Dedifferentiated amniotic fluid mesenchymal stem cell (primary cell): Measurements from ENCODE around the gene TIMM17A.
A peak's percentile ranks its signal among the peaks of the same experiment; 100 is the strongest.

Experiments used
- DNase-seq: peaks from one replicate; pipeline ENCODE4 v3.0.0-alpha.2; 2016; ENCODE audit errors: extremely low spot score

The TIMM17A gene

DNA sequence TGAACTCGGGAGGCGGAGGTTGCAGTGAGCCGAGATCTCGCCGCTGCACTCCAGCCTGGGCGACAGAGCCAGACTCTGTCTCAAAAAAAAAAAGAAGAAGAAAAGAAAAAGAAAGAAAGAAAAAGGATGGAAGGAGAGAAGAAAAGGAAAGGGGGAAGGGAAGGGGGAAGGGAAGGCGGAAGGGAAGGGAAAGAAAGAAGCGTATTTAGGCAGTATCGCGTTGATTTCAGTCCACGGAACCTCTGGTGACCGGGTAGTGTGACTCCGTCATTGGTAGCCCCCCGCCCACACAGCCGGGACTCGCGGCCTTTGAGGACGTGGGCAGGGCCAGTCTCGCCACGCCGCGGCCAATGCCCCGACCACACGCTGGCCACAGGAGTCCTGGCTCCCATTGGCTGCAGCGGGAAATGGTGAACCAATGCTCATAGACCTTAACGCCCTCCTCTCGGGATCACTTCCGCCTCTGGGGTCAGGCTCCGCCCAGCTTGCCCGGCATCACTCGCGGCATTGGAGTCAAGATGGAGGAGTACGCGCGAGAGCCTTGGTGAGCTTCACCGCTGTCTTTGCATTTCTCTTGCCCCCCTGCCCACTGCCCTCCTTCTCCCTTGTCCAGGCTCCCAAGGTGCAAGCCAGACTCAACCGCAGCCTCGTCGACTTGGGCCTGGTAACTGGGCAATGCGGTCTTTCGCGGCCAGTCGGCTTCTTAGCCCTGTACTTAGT is at the start of gene TIMM17A:
TSS of gene TIMM17A (plus strand) at position 495 of the 720 bp plus-strand sequence. CDS start at position 519, 24 bp downstream.
- DNase-seq: peak; percentile 99

- DNase-seq: no peak
These were observed 49.0 kb upstream of the TIMM17A start for GRCh38 chr1:201906336-201906735.

GRCh38 chr1:201907621-201908020 is 47.7 kb upstream of the TIMM17A start:
- no peak for DNase-seq

DNA sequence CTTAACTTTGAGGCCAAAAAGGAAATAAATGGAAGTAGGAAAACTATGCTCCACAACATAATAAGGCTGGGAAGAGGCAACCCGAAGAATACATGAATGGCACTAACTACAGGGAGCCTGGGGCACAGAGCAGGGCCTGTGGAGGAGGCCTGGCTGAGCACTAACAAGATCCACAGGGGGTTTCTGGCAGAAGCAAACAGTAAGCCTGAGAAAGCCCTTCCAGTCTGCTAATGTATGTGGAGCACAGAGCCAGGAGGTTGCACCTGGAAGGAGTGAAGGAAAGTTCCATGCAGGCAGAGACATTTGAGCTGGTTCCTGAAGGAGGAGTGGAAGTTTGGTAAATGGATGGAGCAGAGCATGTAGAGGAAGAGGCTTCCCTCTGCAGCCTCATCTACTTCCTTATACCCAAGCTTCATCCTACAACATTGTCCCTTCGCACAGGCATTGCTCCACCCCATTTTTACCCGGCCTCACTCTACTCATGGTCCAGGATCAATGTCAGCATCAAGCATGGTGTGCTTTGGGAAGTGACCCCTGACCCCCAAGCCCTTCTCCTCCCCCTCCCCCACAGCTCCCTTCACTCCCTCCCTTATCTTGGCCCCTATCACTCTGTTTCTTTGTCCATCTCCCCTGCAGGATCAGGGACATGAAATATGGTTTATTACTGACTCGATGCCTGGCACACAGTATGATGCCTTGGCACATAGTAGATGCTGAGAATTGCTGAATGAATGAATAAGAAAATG is 43.3 kb upstream of the TIMM17A start:
- DNase-seq: no peak

DNA sequence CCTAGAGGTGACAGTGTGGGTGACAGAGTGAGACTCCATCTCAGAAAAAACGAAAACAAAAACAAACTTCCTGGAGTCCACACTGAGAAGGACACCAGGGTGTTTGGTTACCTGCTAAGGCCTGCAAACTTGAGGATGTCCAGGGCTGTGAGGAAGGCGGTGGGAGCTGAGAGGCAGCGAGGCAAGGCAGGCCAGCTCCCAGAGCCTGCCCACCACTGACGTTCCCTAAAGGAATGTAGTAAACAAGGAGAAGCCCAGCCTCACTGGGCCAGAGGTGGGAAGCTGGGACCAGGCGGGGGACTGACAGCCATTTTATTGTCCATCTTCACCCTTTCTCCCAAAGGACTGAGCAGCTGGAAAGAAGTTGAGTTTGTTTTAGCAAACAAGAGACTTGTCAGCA is 42.5 kb upstream of the TIMM17A start:
- DNase-seq: no peak

DNA sequence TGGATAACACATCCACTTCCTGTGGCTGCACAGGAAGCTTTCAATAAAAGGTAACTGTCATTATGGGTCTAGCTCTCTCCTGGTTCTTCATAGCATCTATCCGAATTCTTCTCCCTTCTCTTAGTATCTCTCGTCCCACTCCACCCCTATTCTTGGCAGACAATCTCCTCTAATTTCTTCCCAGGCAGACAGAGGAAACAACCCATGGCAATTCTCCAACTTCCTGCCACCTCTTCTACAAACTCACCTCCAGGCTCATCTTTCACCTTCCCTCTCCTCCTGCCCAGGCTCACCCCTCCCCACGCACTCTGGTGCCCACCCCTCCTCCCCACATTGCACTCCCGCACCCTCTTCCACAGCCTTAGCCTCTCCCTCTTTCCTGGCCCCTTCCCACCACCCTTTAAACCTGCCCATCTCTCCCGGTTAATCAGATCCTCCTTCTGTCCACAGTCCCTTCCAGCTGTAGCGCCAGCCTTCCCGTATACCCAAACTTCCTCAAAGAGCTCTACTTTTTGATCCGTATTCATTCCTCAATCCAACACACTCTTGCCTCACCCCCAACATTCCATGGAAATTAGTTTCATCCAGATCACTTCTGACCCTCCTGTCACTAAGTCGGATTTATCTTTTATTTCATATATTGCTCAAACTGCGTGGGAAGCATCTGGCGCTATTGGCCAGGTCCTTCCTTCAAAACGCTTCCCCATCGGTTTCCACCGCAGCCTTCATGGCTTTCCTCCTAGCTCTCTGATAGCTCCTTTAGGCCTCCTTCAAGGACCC is 40.7 kb upstream of the TIMM17A start:
- no peak for DNase-seq

DNA sequence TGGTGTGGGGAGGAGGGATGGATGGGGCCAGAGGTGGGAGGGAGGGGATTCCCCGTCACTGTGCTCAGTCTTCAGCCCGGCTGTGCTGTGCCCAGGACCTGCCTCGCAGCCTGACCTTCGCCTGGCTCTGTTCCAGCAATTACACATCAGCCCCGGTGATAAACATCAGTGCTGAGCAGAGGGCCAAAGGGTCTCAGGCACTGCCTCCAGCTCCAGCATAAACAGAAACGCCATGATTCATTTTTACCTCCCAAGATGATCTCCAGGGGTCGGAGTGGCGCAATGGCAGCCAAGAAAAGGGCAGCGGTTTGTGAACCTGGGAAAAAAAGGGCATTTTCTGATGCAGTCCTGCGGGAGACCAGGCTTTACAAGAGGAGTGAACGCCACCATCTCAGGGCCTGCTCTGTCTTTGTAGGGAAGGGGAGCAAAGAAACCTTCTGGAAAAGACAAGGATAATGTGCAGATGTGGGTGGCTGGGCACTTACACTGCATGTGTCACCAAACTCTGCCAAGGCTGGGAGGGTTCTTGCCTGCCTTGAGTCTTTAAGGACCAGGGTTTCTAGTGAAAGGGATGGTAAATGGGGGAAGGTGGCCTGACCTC is 38.6 kb upstream of the TIMM17A start:
- DNase-seq: peak; percentile 40

GRCh38 chr1:201917362-201918033 is 37.8 kb upstream of the TIMM17A start:
- peak; percentile 50 for DNase-seq

DNA sequence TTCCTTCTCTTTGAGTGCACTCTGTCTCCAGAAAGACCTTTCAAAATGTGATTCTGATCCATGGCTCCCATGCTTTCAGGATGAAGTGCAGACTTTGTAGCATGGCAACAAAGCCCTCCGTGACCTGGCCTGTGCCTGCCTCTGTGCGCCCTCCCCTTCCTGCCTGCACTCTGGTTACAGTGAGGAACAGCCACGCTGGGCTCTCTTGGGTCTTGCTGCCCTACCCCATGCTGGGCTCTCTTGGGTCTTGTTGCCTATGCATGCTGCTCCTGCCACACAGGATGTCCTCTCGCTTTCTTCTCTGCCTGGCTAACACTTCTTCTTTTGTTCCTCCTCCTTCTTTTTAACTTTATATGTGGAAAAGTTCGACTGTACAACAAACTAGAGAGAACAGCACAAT is 37.0 kb upstream of the TIMM17A start:
- no peak for DNase-seq

- DNase-seq: no peak
These were observed 33.2 kb upstream of the TIMM17A start for GRCh38 chr1:201921952-201922558.

DNA sequence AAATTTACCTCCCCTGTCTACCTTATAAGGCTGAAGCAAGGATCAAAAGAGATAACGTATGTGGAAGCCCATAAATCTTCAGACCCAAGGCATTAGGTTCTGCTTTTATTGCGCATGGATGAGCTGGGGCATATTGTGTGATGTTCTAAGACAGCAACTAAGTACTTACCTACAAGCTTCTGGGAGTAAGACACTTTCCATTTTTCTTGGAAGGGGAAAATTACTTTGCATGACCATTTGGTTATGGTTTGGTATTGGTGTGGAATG is 30.1 kb upstream of the TIMM17A start:
- no peak for DNase-seq

DNA sequence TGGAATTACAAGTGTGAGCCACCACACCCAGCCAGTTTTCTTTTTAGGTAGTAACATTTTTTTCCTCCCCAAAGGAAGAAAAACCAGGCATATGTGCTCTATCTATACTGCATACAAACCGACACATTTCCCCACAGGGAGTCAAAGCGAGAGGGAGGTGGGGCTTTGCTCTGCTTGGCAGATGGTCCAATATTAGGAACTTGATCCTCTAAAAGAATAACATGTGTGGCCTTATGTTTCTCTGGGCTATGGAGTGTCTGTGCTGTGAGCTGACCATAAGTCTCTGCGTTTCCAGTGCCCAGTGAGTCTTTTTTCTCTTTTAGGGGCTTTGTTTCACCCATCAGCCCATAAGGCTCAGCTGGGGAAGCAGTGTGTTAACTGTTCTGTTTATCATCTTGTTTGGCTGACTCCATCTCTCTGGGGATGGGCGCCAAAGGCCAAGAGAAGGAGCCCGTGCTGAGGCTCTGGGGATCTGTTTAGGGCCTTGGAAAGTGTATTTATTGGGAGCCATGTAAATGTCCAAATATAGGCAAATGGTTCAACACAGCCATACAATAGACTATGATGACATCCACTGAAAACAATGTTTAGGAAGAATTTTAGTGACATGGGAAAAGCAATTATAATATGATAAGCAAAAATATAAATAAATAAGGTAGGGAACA is 29.2 kb upstream of the TIMM17A start:
- DNase-seq: no peak

GRCh38 chr1:201928266-201928665 is 27.0 kb upstream of the TIMM17A start:
- no peak for DNase-seq

DNA sequence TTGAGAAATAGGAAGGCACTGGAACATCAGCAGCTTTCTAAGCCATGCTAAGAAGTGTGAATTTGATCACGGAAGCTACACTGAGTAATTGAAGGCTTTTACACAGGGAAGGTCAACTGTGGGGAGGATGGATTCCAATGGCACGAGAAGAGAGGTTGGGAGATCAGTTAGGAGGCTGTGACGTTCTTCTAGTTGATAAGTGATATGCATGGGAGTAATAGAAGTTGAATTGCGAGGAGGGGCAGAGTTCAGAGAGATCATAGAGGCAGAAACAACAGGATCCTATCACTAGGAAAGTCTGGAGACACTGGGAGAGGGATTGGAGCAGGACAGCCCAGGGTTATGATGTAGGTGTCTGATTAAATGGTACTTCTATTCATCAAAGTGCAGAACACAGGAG is 25.2 kb upstream of the TIMM17A start:
- DNase-seq: no peak

DNA sequence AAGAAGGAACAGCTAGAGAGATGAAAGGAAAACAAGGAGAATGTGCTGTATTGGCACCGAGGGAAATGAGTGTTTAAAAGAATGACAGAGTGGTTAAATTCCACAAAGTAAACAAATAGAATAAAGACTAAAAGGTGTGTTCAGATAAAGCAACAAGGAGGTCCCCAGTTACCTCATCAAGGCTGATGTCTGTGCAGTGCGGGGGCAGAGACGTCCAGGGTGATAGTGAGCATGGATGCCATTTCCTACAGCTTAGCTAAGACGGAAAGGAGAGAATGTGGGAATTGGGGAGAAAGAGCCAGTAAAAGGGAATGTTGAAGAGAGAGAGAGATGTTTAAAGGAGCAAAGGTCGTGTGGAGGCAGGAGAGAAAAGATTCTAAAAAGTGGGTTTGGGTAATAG is 24.5 kb upstream of the TIMM17A start:
- no peak for DNase-seq

GRCh38 chr1:201933840-201934430 is 21.4 kb upstream of the TIMM17A start:
- no peak for DNase-seq

- DNase-seq: peak; percentile 47
These were observed 17.6 kb upstream of the TIMM17A start for GRCh38 chr1:201937624-201938213.

GRCh38 chr1:201938440-201939035 is 16.8 kb upstream of the TIMM17A start:
- DNase-seq: no peak

DNA sequence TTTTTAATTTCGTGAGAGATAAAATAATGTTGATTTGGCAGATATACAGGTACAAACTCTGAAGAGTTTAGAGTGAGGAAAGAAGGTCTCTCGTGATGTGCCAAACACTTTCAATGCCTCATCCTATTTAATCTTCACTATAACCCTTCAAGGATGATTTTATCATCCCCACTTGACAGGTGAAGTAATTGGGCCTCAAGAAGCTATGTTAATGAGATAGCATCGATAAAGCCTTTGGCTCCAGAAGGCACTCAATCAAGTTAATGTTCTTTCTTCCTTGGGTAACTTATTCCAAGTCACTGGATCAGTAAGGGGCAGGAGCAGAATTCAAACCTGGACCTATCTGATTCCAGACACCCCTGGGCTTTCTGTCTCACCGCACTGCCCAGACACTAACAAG is 16.2 kb upstream of the TIMM17A start:
- no peak for DNase-seq

GRCh38 chr1:201939574-201939973 is 15.7 kb upstream of the TIMM17A start:
- no peak for DNase-seq
